MM.1S (cell line): Measurements from ENCODE around the gene CYP1A1.

Experiments used
- DNase-seq: peaks from one replicate; pipeline ENCODE4 v3.0.0-alpha.2; 2015
- H2AFZ ChIP-seq: fragments of 300-600 bp; sonication (generic); 2 replicates; pipeline ENCODE4 v1.6.0; 2016; ENCODE audit warnings: antibody characterized with exemption, low read length
- H3F3A ChIP-seq: fragments of 300-600 bp; sonication (generic); 2 replicates; pipeline ENCODE4 v1.6.1; 2016; ENCODE audit warnings: mild to moderate bottlenecking, antibody characterized with exemption, low read length, moderate library complexity, mixed read lengths; ENCODE audit not compliant: insufficient read depth
- H3K27ac ChIP-seq: fragments of 300-600 bp; sonication (generic); 2 replicates; pipeline ENCODE4 v1.5.1; 2016; ENCODE audit warnings: mild to moderate bottlenecking, low read length
- H3K27me3 ChIP-seq: fragments of 300-600 bp; sonication (generic); replicated peaks from 2 replicates; pipeline ENCODE4 v1.6.0; 2016; ENCODE audit warnings: low read length; ENCODE audit not compliant: insufficient read depth
- H3K36me3 ChIP-seq: fragments of 300-600 bp; sonication (generic); replicated peaks from 2 replicates; pipeline ENCODE4 v1.6.1; 2016; ENCODE audit warnings: mild to moderate bottlenecking, low read length, mixed read lengths; ENCODE audit not compliant: insufficient read depth
- H3K4me1 ChIP-seq: fragments of 300-600 bp; sonication (generic); 2 replicates; pipeline ENCODE4 v1.6.1; 2016; ENCODE audit warnings: low read length, mixed read lengths
- H3K4me2 ChIP-seq: fragments of 300-600 bp; sonication (generic); 2 replicates; pipeline ENCODE4 v1.6.0; 2016; ENCODE audit warnings: low read depth, low read length
- H3K4me3 ChIP-seq: fragments of 300-600 bp; sonication (generic); 2 replicates; pipeline ENCODE4 v1.5.1; 2016; ENCODE audit warnings: low read length, mixed read lengths
- H3K79me2 ChIP-seq: fragments of 300-600 bp; sonication (generic); 2 replicates; pipeline ENCODE4 v1.6.1; 2016; ENCODE audit warnings: mixed run types, low read length, mixed read lengths
- H3K9ac ChIP-seq: fragments of 300-600 bp; sonication (generic); 2 replicates; pipeline ENCODE4 v1.6.1; 2016; ENCODE audit warnings: low read length, mixed read lengths
- H3K9me2 ChIP-seq: fragments of 300-600 bp; sonication (generic); replicated peaks from 2 replicates; pipeline ENCODE4 v1.6.1; 2016; ENCODE audit warnings: mild to moderate bottlenecking, low read length, mixed read lengths; ENCODE audit not compliant: insufficient read depth
- H3K9me3 ChIP-seq: fragments of 300-600 bp; sonication (generic); replicated peaks from 2 replicates; pipeline ENCODE4 v1.6.1; 2016; ENCODE audit warnings: mild to moderate bottlenecking, low read length, mixed read lengths; ENCODE audit not compliant: insufficient read depth
- H4K20me1 ChIP-seq: fragments of 300-600 bp; sonication (generic); 2 replicates; pipeline ENCODE4 v1.6.1; 2016; ENCODE audit warnings: mild to moderate bottlenecking, low read length, moderate library complexity, mixed read lengths; ENCODE audit not compliant: insufficient read depth
- CTCF ChIP-seq: fragments of 300-600 bp; sonication (generic); IDR thresholded peaks from 2 replicates; pipeline ENCODE4 v1.5.1; 2016; ENCODE audit warnings: antibody characterized with exemption, low read length, mixed read lengths
- EZH2 ChIP-seq: fragments of 300-600 bp; sonication (generic); optimal IDR thresholded peaks from 2 replicates; pipeline ENCODE3; 2017; ENCODE audit warnings: low read depth, mild to moderate bottlenecking, antibody characterized with exemption, low read length, mixed read lengths
- EZH2phosphoT487 ChIP-seq: fragments of 300-600 bp; sonication (generic); IDR thresholded peaks from 2 replicates; pipeline ENCODE4 v1.6.1; 2018; ENCODE audit warnings: antibody characterized with exemption, low read length

CYP1A1 gene

GRCh38 chr15:74762791-74763150 lies 37.4 kb upstream of the CYP1A1 start:
- H2AFZ ChIP-seq: no peak overlapping the region
- no peaks in the 10 kb centered on the region for H3K9me3 ChIP-seq
- no peak overlapping the region for H3K4me3 ChIP-seq
- no peak for DNase-seq
- peaks cover 8% of the 10 kb centered on the region for H3K27me3 ChIP-seq
- no peaks in the 10 kb centered on the region for H3K4me1 ChIP-seq
- H3K27ac ChIP-seq: no peak overlapping the region
- H3K9me2 ChIP-seq: no peaks in the 10 kb centered on the region
- no peaks in the 10 kb centered on the region for H3K79me2 ChIP-seq
- no peaks in the 10 kb centered on the region for H3K36me3 ChIP-seq
- no peak for TF ChIP-seq EZH2
- no peak for TF ChIP-seq CTCF
- no peak for TF ChIP-seq EZH2phosphoT487
- no peak overlapping the region for H3K9ac ChIP-seq
- no peaks in the 10 kb centered on the region for H3F3A ChIP-seq
- no peak overlapping the region for H3K4me2 ChIP-seq
- no peaks in the 10 kb centered on the region for H4K20me1 ChIP-seq

- H3K4me1 ChIP-seq: no peaks in the 10 kb centered on the region
- no peak overlapping the region for H3K9ac ChIP-seq
- H3K9me2 ChIP-seq: no peaks in the 10 kb centered on the region
- no peak overlapping the region for H3K4me2 ChIP-seq
- H3F3A ChIP-seq: no peaks in the 10 kb centered on the region
- no peaks in the 10 kb centered on the region for H4K20me1 ChIP-seq
- no peaks in the 10 kb centered on the region for H3K36me3 ChIP-seq
- H3K9me3 ChIP-seq: no peaks in the 10 kb centered on the region
- no peak for DNase-seq
- H3K27me3 ChIP-seq: peaks cover 8% of the 10 kb centered on the region
- no peak overlapping the region for H3K27ac ChIP-seq
- TF ChIP-seq EZH2 (no peak), EZH2phosphoT487 (no peak), CTCF (no peak)
- H3K4me3 ChIP-seq: no peak overlapping the region
- no peak overlapping the region for H2AFZ ChIP-seq
- H3K79me2 ChIP-seq: no peaks in the 10 kb centered on the region
Measured at GRCh38 chr15:74758736-74759135, 33.4 kb upstream of the CYP1A1 start.

DNA sequence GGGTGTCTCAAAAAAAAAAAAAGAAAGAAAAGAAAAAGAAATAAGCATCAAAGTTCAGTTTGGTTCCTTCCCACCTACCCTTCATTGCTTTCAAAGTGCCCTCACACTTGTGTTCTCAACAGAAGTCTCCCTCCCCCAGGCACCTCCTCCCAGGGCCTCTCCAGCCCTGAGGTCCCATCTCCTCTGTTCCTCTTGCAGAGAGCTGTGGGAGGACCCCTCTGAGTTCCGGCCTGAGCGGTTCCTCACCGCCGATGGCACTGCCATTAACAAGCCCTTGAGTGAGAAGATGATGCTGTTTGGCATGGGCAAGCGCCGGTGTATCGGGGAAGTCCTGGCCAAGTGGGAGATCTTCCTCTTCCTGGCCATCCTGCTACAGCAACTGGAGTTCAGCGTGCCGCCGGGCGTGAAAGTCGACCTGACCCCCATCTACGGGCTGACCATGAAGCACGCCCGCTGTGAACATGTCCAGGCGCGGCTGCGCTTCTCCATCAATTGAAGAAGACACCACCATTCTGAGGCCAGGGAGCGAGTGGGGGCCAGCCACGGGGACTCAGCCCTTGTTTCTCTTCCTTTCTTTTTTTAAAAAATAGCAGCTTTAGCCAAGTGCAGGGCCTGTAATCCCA lies 29.4 kb upstream of the CYP1A1 start:
- Histone ChIP-seq H3K79me2 (no peaks in the 10 kb centered on the region), H3K27ac (no peak overlapping the region), H3K36me3 (no peaks in the 10 kb centered on the region), H3K9me2 (no peaks in the 10 kb centered on the region), H3K27me3 (peaks cover 8% of the 10 kb centered on the region), H3F3A (no peaks in the 10 kb centered on the region), H3K4me3 (no peak overlapping the region), H3K9me3 (no peaks in the 10 kb centered on the region), H3K9ac (no peak overlapping the region), H3K4me2 (no peak overlapping the region), H2AFZ (no peak overlapping the region), H4K20me1 (no peaks in the 10 kb centered on the region), H3K4me1 (no peaks in the 10 kb centered on the region)
- TF ChIP-seq EZH2phosphoT487 (no peak), EZH2 (no peak), CTCF (no peak)
- no peak for DNase-seq
